Measurements from ENCODE around the gene SPECC1.
"Not testable (repeated sequence)": the region's sequence is repeated elsewhere in the genome, so short reads cannot be mapped to it uniquely, and the experiment has no call there.

Gene SPECC1

GRCh38 chr17:20071824-20072691 is 62.9 kb downstream of the SPECC1 start:
- no peak for DNase-seq (ENCODE audit: low read depth)

GRCh38 chr17:20072692-20072992 is 63.5 kb downstream of the SPECC1 start:
- DNase-seq (ENCODE audit: low read depth) = no peak

GRCh38 chr17:20073055-20073979 is 64.2 kb downstream of the SPECC1 start:
- no peak for DNase-seq (ENCODE audit: low read depth)

- no peak for DNase-seq (ENCODE audit: low read depth)
Observed at GRCh38 chr17:20074001-20074400, 64.8 kb downstream of the SPECC1 start.

GRCh38 chr17:20074489-20074888 is 65.3 kb downstream of the SPECC1 start:
- DNase-seq (ENCODE audit: low read depth) = no peak

- DNase-seq (ENCODE audit: low read depth) = not testable (repeated sequence)
Observed at GRCh38 chr17:20076137-20076536, 67.0 kb downstream of the SPECC1 start.

- no peak for DNase-seq (ENCODE audit: low read depth)
Observed at GRCh38 chr17:20077978-20078685, 69.0 kb downstream of the SPECC1 start.

GRCh38 chr17:20080513-20080912 is 71.4 kb downstream of the SPECC1 start:
- DNase-seq (ENCODE audit: low read depth) = no peak

- no peak for DNase-seq (ENCODE audit: low read depth)
Observed at GRCh38 chr17:20083156-20083859, 74.1 kb downstream of the SPECC1 start.

- DNase-seq (ENCODE audit: low read depth) = no peak
Observed at GRCh38 chr17:20084621-20085282, 75.6 kb downstream of the SPECC1 start.

GRCh38 chr17:20085283-20085845 is 76.2 kb downstream of the SPECC1 start:
- DNase-seq (ENCODE audit: low read depth) = no peak

GRCh38 chr17:20086416-20087076 is 77.4 kb downstream of the SPECC1 start:
- DNase-seq (ENCODE audit: low read depth) = no peak

GRCh38 chr17:20087538-20088250 is 78.5 kb downstream of the SPECC1 start:
- no peak for DNase-seq (ENCODE audit: low read depth)

- no peak for DNase-seq (ENCODE audit: low read depth)
Observed at GRCh38 chr17:20089756-20090547, 80.8 kb downstream of the SPECC1 start.

- DNase-seq (ENCODE audit: low read depth) = no peak
Observed at GRCh38 chr17:20091174-20092029, 82.2 kb downstream of the SPECC1 start.

- DNase-seq (ENCODE audit: low read depth) = no peak
Observed at GRCh38 chr17:20092261-20092867, 83.2 kb downstream of the SPECC1 start.

- no peak for DNase-seq (ENCODE audit: low read depth)
Observed at GRCh38 chr17:20092973-20093626, 83.9 kb downstream of the SPECC1 start.

All from stimulated activated CD4-positive, alpha-beta T cell treated with anti-CD3 and anti-CD28 coated beads, Interleukin-2, amount 100 ng/mL, for 4 hours (primary cell).